ENCODE data around the gene MSRB1. TPM values are rescaled to one million over a fixed set of nuclear protein-coding genes. Genes with fewer than 3 reads are reported as not detected.

Gene MSRB1
- total RNA-seq, 1 donor from 2014 or later = 14.1 TPM

GRCh38 chr16:1917665-1918350 lies 25.2 kb downstream of the MSRB1 start:
- TF ChIP-seq, protein P1, sequence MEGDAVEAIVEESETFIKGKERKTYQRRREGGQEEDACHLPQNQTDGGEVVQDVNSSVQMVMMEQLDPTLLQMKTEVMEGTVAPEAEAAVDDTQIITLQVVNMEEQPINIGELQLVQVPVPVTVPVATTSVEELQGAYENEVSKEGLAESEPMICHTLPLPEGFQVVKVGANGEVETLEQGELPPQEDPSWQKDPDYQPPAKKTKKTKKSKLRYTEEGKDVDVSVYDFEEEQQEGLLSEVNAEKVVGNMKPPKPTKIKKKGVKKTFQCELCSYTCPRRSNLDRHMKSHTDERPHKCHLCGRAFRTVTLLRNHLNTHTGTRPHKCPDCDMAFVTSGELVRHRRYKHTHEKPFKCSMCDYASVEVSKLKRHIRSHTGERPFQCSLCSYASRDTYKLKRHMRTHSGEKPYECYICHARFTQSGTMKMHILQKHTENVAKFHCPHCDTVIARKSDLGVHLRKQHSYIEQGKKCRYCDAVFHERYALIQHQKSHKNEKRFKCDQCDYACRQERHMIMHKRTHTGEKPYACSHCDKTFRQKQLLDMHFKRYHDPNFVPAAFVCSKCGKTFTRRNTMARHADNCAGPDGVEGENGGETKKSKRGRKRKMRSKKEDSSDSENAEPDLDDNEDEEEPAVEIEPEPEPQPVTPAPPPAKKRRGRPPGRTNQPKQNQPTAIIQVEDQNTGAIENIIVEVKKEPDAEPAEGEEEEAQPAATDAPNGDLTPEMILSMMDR (IDR thresholded peaks at IDR 0.05; ENCODE audit: unreplicated experiment) = no peak
- no peaks in the 10 kb centered on the region for H3K36me3 Mint-ChIP-seq
- no peaks in the 10 kb centered on the region for H3K9me3 Mint-ChIP-seq
- H3K4me3 Mint-ChIP-seq = no peak overlapping the region
- H3K4me1 Mint-ChIP-seq = peaks cover 8% of the 10 kb centered on the region
- no peak overlapping the region for H3K27ac Mint-ChIP-seq
- H3K27me3 Mint-ChIP-seq (ENCODE audit: low read depth) = peaks cover 83% of the 10 kb centered on the region
- no peak for DNase-seq (ENCODE audit: low spot score in 2 of 2, unreplicated experiment in 2 of 2)

GRCh38 chr16:1917056-1917664 lies 25.8 kb downstream of the MSRB1 start:
- Mint-ChIP-seq H3K4me1 (peaks cover 6% of the 10 kb centered on the region), H3K4me3 (no peak overlapping the region), H3K9me3 (no peaks in the 10 kb centered on the region), H3K27me3 (ENCODE audit: low read depth) (peaks cover 78% of the 10 kb centered on the region), H3K36me3 (no peaks in the 10 kb centered on the region), H3K27ac (no peak overlapping the region)
- TF ChIP-seq, protein P1 (IDR thresholded peaks at IDR 0.05; ENCODE audit: unreplicated experiment) = no peak
- DNase-seq (ENCODE audit: low spot score in 2 of 2, unreplicated experiment in 2 of 2) = no peak

DNA sequence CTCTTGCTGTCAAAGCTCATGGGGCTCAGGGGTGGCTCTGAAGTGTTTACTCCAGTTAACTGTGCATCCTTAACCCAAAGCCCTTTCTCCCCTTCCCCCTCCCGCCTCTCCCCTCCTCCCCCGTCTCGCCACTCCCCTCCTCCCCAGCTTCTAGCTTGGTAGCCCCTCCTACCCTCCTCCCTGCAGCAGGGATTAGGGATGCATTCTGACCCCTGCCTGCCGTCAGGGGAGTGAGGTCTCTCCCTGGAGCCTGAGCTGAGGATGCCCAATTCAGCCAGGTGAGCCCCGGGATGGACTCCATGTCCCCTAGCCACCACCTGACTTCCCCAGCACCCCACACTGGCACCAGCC lies 26.4 kb downstream of the MSRB1 start:
- Mint-ChIP-seq H3K9me3 (no peaks in the 10 kb centered on the region), H3K27ac (no peak overlapping the region), H3K4me3 (no peak overlapping the region), H3K36me3 (no peaks in the 10 kb centered on the region), H3K4me1 (peaks cover 6% of the 10 kb centered on the region), H3K27me3 (ENCODE audit: low read depth) (peaks cover 73% of the 10 kb centered on the region)
- TF ChIP-seq, protein P1 (IDR thresholded peaks at IDR 0.05; ENCODE audit: unreplicated experiment) = no peak
- no peak for DNase-seq (ENCODE audit: low spot score in 2 of 2, unreplicated experiment in 2 of 2)

- DNase-seq (ENCODE audit: low spot score in 2 of 2, unreplicated experiment in 2 of 2) = no peak
- H3K27me3 Mint-ChIP-seq (ENCODE audit: low read depth) = peaks cover 67% of the 10 kb centered on the region
- H3K4me3 Mint-ChIP-seq = no peak overlapping the region
- H3K4me1 Mint-ChIP-seq = peaks cover 6% of the 10 kb centered on the region
- H3K27ac Mint-ChIP-seq = no peak overlapping the region
- TF ChIP-seq, protein P1 (IDR thresholded peaks at IDR 0.05; ENCODE audit: unreplicated experiment) = no peak
- no peaks in the 10 kb centered on the region for H3K36me3 Mint-ChIP-seq
- no peaks in the 10 kb centered on the region for H3K9me3 Mint-ChIP-seq
Measured at GRCh38 chr16:1915732-1916639, 27.0 kb downstream of the MSRB1 start.

DNA sequence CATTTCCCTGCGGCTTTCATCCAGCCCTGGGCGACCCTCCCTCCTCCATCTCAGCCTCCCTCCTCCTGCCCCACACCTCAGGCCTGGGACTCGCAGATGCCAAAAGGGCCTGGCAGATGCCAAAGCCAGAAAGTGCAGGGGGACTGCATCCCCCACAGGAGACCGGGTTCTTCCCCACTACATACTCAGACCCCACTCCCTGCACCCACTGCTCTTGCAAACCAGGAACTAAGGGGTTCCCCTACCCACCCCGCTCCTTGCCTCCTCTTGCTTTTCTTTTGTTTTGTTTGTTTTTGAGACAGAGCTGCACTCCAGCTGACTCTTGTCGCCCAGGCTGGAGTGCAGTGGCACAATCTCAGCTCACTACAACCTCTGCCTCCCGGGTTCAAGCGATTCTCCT lies 28.0 kb downstream of the MSRB1 start:
- Mint-ChIP-seq H3K4me1 (peaks cover 2% of the 10 kb centered on the region), H3K27me3 (ENCODE audit: low read depth) (peaks cover 57% of the 10 kb centered on the region), H3K9me3 (no peaks in the 10 kb centered on the region), H3K36me3 (no peaks in the 10 kb centered on the region), H3K27ac (no peak overlapping the region), H3K4me3 (no peak overlapping the region)
- TF ChIP-seq, protein P1 (IDR thresholded peaks at IDR 0.05; ENCODE audit: unreplicated experiment) = no peak
- no peak for DNase-seq (ENCODE audit: low spot score in 2 of 2, unreplicated experiment in 2 of 2)

All from mesothelial cell of epicardium (in vitro differentiated cells).